SK-N-MC (cell line): ENCODE data around the gene NTMT1.

Experiments
- EZH2 ChIP-seq: fragments of 200-600 bp; sonication (generic); IDR thresholded peaks from one replicate; pipeline ENCODE4 v1.6.1; 2017; ENCODE audit warnings: antibody characterized with exemption
- FOXP2 ChIP-seq: optimal IDR thresholded peaks from 2 replicates; pipeline ENCODE3; 2011; ENCODE audit warnings: mild to moderate bottlenecking, moderate library complexity; ENCODE audit not compliant: insufficient read depth; ENCODE audit errors: extremely low read length, control extremely low read depth
- POLR2AphosphoS5 ChIP-seq: IDR thresholded peaks from 2 replicates; pipeline ENCODE4 v1.6.1; 2012; ENCODE audit warnings: mild to moderate bottlenecking, low read depth, low read length, borderline replicate concordance

- no peak for TF ChIP-seq EZH2
- no peak for TF ChIP-seq POLR2AphosphoS5
- TF ChIP-seq FOXP2: no peak
Measured at GRCh38 chr9:129612123-129612522, 13.8 kb upstream of the NTMT1 start.
